ENCODE data around the gene ECHS1. TPM values are rescaled to one million over a fixed set of nuclear protein-coding genes. Genes with fewer than 3 reads are reported as not detected.

The ECHS1 gene
- polyA plus RNA-seq, 2 of the 4 experiments (the other 2 are of a cell fraction): 66.7 to 133 TPM

- TF ChIP-seq, protein P1, sequence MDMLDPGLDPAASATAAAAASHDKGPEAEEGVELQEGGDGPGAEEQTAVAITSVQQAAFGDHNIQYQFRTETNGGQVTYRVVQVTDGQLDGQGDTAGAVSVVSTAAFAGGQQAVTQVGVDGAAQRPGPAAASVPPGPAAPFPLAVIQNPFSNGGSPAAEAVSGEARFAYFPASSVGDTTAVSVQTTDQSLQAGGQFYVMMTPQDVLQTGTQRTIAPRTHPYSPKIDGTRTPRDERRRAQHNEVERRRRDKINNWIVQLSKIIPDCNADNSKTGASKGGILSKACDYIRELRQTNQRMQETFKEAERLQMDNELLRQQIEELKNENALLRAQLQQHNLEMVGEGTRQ (IDR thresholded peaks at IDR 0.05): no peak
These were observed 30.2 kb downstream of the ECHS1 start (continued) for GRCh38 chr10:133342942-133343341.

DNA sequence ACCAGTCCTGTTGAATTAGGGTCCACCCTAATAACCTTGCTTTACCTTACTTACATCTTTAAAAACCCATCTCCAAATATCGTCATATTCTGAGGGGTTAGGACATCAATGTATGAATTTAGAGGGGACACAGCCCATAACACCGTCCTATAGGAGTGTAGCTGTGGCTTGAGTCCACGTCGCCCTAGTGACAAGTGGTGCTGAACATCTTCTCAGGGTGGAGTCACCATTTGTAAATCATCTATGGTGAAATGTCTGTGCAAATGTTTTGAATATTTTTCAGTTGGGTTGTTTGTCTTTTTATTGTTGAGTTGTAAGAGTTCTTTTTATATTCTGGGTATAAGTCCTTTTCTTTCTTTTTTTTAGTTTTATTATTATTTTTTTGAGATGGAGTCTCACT, 31.2 kb downstream of the ECHS1 start:
- ATAC-seq (no peak), FAIRE-seq (no peak), DNase-seq (ENCODE audit: low read depth in 1 of 2, low spot score in 1 of 2) (no peak)
- Histone ChIP-seq H3K9me3 (no peaks in the 10 kb centered on the region), H3K4me2 (no peak overlapping the region), H3K4me1 (peaks cover 6% of the 10 kb centered on the region; the same call in 2 of the 3 replicates), H3K4me3 (no peak overlapping the region), H3K27ac (no peak overlapping the region)
- WGBS (ENCODE audit: missing lambda C conversion rate): 80% methylated on average over 4 of the region's 4 CpGs
- POLR2A ChIA-PET: no interaction called here
- no peak for TF ChIP-seq GATA3 (IDR thresholded peaks at IDR 0.05; ENCODE audit: borderline replicate concordance)
- no peak for TF ChIP-seq ZC3H11A (IDR thresholded peaks at IDR 0.05)
- TF ChIP-seq, protein P1 (IDR thresholded peaks at IDR 0.05): no peak
- no peak for TF ChIP-seq ESRRA (IDR thresholded peaks at IDR 0.05; ENCODE audit: borderline replicate concordance, low read length)
- TF ChIP-seq CEBPB (IDR thresholded peaks at IDR 0.05): no peak
- TF ChIP-seq RFX5 (IDR thresholded peaks at IDR 0.05): no peak
- no peak for TF ChIP-seq MAX (IDR thresholded peaks at IDR 0.05)
- TF ChIP-seq TP53 (CRISPR knock-in tag; IDR thresholded peaks at IDR 0.05): no peak
- no peak for TF ChIP-seq ZFP36 (IDR thresholded peaks at IDR 0.05; ENCODE audit: borderline replicate concordance, partially characterized antibody)
- TF ChIP-seq RAD21 (conservative IDR thresholded peaks at IDR 0.05 in 1 of 2, IDR thresholded peaks at IDR 0.05 in 1 of 2): no peak
- no peak for TF ChIP-seq CTCF (IDR thresholded peaks at IDR 0.05)
- no peak for TF ChIP-seq MAFK (IDR thresholded peaks at IDR 0.05; ENCODE audit: partially characterized antibody)
- TF ChIP-seq ZSCAN20 (CRISPR knock-in tag; IDR thresholded peaks at IDR 0.05): no peak
- no peak for TF ChIP-seq ELK1 (IDR thresholded peaks at IDR 0.05; ENCODE audit: low read depth, low read length)
- CTCF ChIA-PET: interaction anchor here (9.2 kb wide), 1 partner anchor 13 kb away, joined by 76 read pairs; no protein-coding TSS in a partner anchor

DNA sequence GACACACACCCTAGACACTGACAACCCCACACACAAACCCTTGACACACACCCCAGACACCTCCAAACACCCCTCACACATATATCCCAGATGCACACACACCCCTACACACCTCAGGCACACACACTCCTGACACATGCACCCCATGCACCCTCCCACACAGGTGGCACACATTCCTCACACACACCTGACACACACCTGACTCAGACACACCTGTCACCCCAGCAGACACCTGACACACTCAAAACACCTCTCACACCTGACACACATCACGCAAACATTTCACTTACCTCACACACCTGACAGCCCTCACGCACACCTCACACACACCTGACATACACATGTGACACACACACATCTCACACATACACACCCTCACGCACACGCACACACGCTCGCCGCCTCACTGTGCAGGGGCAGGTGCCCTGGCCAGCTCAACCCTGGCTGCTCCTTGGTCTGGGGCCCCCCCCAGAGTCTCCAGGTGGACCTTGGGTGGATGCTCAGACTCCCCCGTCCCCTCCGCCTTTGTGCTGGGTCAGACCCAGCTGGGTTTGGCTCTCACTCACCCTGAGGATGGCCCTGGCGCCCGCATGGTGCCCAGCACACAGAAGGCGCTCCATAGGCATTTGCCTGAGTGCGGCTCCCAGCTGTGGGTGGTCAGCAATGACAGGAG, 33.3 kb downstream of the ECHS1 start:
- no peak overlapping the region for H3K27ac ChIP-seq
- no peak overlapping the region for H3K4me2 ChIP-seq
- no peak overlapping the region for H3K4me3 ChIP-seq
- FAIRE-seq (no peak), DNase-seq (ENCODE audit: low read depth in 1 of 2, low spot score in 1 of 2) (no peak), ATAC-seq (no peak)
- H3K4me1 ChIP-seq: peaks cover 24% of the 10 kb centered on the region
- no peaks in the 10 kb centered on the region for H3K9me3 ChIP-seq
- ChIA-PET CTCF (interaction anchor here (1.1 to 9.2 kb wide), 2 partner anchors 8 to 11 kb away, joined by 3 to 76 read pairs; no protein-coding TSS in a partner anchor), POLR2A (no interaction called here)
- WGBS (ENCODE audit: missing lambda C conversion rate): 80% methylated on average over 12 of the region's 13 CpGs
- no peak for TF ChIP-seq CEBPB (IDR thresholded peaks at IDR 0.05)
- TF ChIP-seq, protein P1 (IDR thresholded peaks at IDR 0.05): no peak
- no peak for TF ChIP-seq RFX5 (IDR thresholded peaks at IDR 0.05)
- no peak for TF ChIP-seq KDM1A (IDR thresholded peaks at IDR 0.05; ENCODE audit: low read depth)
- TF ChIP-seq HDAC2 (IDR thresholded peaks at IDR 0.05): no peak
- TF ChIP-seq SREBF2 (IDR thresholded peaks at IDR 0.05): no peak
- TF ChIP-seq ELK1 (IDR thresholded peaks at IDR 0.05; ENCODE audit: low read depth, low read length): no peak
- TF ChIP-seq CHD2 (IDR thresholded peaks at IDR 0.05; ENCODE audit: low read length, partially characterized antibody): no peak
- no peak for TF ChIP-seq HOXB5 (CRISPR knock-in tag; IDR thresholded peaks at IDR 0.05)
- TF ChIP-seq, protein P2, sequence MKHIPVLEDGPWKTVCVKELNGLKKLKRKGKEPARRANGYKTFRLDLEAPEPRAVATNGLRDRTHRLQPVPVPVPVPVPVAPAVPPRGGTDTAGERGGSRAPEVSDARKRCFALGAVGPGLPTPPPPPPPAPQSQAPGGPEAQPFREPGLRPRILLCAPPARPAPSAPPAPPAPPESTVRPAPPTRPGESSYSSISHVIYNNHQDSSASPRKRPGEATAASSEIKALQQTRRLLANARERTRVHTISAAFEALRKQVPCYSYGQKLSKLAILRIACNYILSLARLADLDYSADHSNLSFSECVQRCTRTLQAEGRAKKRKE (CRISPR knock-in tag; IDR thresholded peaks at IDR 0.05; ENCODE audit: low read depth): no peak
- TF ChIP-seq, protein P3, sequence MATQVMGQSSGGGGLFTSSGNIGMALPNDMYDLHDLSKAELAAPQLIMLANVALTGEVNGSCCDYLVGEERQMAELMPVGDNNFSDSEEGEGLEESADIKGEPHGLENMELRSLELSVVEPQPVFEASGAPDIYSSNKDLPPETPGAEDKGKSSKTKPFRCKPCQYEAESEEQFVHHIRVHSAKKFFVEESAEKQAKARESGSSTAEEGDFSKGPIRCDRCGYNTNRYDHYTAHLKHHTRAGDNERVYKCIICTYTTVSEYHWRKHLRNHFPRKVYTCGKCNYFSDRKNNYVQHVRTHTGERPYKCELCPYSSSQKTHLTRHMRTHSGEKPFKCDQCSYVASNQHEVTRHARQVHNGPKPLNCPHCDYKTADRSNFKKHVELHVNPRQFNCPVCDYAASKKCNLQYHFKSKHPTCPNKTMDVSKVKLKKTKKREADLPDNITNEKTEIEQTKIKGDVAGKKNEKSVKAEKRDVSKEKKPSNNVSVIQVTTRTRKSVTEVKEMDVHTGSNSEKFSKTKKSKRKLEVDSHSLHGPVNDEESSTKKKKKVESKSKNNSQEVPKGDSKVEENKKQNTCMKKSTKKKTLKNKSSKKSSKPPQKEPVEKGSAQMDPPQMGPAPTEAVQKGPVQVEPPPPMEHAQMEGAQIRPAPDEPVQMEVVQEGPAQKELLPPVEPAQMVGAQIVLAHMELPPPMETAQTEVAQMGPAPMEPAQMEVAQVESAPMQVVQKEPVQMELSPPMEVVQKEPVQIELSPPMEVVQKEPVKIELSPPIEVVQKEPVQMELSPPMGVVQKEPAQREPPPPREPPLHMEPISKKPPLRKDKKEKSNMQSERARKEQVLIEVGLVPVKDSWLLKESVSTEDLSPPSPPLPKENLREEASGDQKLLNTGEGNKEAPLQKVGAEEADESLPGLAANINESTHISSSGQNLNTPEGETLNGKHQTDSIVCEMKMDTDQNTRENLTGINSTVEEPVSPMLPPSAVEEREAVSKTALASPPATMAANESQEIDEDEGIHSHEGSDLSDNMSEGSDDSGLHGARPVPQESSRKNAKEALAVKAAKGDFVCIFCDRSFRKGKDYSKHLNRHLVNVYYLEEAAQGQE (IDR thresholded peaks at IDR 0.05): no peak
- no peak for TF ChIP-seq MAFK (IDR thresholded peaks at IDR 0.05; ENCODE audit: partially characterized antibody)
